Measurements from ENCODE around the gene TAS2R40.
"Not testable (repeated sequence)": the region's sequence is repeated elsewhere in the genome, so short reads cannot be mapped to it uniquely, and the experiment has no call there.

The TAS2R40 gene

DNA sequence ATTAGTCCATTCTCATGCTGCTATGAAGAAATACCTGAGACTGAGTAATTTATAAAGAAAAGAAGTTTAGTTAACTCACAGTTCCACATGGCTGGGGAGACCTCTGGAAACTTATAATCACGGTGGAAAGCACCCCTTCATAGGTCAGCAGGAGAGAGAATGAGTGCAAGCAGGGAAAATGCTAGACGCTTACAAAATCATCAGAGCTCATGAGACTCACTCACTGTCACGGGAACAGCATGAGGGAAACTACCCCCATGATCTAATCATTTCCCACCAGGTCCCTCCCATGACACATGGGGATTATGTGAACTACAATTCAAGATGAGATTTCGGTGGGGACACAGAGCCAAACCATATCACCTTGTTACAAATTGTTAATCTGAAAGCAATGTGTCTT, 22.8 kb upstream of the TAS2R40 start:
- no peak overlapping the region for H3K4me3 ChIP-seq (ENCODE audit: insufficient read depth, low read depth, low read length)
- H3K27me3 ChIP-seq (ENCODE audit: control insufficient read depth, insufficient read depth, low read length, poor library complexity, severe bottlenecking), result no peaks in the 10 kb centered on the region
- WGBS, 2 experiments, result 83 to 93% methylated on average over 4 of the region's 4 CpGs
- no peak overlapping the region for H3K27ac ChIP-seq (ENCODE audit: insufficient read depth, low read depth, low read length, poor library complexity, severe bottlenecking)
- H3K36me3 ChIP-seq (ENCODE audit: control insufficient read depth, insufficient read depth, low read length), result no peaks in the 10 kb centered on the region
- no peaks in the 10 kb centered on the region for H3K4me1 ChIP-seq (ENCODE audit: control insufficient read depth, insufficient read depth, low read length)
- H3K9me3 ChIP-seq (ENCODE audit: control insufficient read depth, low read length), result no peaks in the 10 kb centered on the region

DNA sequence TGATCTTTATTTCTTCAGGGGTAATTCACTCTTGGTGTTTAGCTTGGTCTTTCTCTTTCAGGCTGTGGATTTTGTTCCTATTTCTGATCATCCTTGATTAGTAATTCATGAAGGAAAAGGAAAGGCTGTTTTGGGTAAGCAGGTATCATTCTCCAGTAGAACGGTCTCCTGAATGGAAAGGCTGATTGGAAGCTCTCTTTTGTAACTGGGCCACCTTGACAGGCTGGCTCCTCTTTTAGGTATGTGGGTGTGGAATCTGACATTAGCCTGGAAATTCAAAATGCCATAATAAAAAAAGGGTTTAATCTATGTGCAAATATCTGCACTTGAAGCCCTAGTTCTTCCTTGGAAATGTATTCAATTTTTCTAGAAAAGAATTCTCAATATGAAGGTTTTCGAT, 19.7 kb upstream of the TAS2R40 start:
- Histone ChIP-seq H3K36me3 (ENCODE audit: control insufficient read depth, insufficient read depth, low read length) (no peaks in the 10 kb centered on the region), H3K4me3 (ENCODE audit: insufficient read depth, low read depth, low read length) (no peak overlapping the region), H3K27ac (ENCODE audit: insufficient read depth, low read depth, low read length, poor library complexity, severe bottlenecking) (no peak overlapping the region), H3K27me3 (ENCODE audit: control insufficient read depth, insufficient read depth, low read length, poor library complexity, severe bottlenecking) (no peaks in the 10 kb centered on the region), H3K9me3 (ENCODE audit: control insufficient read depth, low read length) (no peaks in the 10 kb centered on the region), H3K4me1 (ENCODE audit: control insufficient read depth, insufficient read depth, low read length) (no peaks in the 10 kb centered on the region)
- WGBS, 2 experiments, result 94 to 95% methylated on average over 2 of the region's 2 CpGs

DNA sequence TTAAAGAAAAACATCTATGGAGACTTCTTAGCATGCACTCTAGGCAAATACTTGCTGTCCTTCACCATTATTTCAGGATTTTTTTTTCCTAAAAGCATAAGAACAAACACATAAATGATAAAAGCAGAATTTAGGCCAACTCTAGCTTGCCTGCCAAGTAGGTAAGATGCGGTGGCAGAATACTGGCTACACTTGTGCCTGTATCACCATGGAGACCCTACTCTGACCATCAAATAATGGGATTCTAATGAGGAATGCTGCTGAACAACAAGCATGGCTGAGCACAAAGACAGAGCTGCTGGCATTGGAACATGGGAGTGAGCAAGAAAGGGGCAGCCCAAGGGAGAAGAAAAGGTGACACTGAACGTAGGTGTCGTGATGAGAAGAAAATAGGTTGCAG, 18.5 kb upstream of the TAS2R40 start:
- no peaks in the 10 kb centered on the region for H3K27me3 ChIP-seq (ENCODE audit: control insufficient read depth, insufficient read depth, low read length, poor library complexity, severe bottlenecking)
- no peaks in the 10 kb centered on the region for H3K9me3 ChIP-seq (ENCODE audit: control insufficient read depth, low read length)
- no peak overlapping the region for H3K27ac ChIP-seq (ENCODE audit: insufficient read depth, low read depth, low read length, poor library complexity, severe bottlenecking)
- no peak overlapping the region for H3K4me3 ChIP-seq (ENCODE audit: insufficient read depth, low read depth, low read length)
- WGBS, 2 experiments, result 93 to 97% methylated on average over 3 of the region's 3 CpGs
- no peaks in the 10 kb centered on the region for H3K4me1 ChIP-seq (ENCODE audit: control insufficient read depth, insufficient read depth, low read length)
- no peaks in the 10 kb centered on the region for H3K36me3 ChIP-seq (ENCODE audit: control insufficient read depth, insufficient read depth, low read length)

DNA sequence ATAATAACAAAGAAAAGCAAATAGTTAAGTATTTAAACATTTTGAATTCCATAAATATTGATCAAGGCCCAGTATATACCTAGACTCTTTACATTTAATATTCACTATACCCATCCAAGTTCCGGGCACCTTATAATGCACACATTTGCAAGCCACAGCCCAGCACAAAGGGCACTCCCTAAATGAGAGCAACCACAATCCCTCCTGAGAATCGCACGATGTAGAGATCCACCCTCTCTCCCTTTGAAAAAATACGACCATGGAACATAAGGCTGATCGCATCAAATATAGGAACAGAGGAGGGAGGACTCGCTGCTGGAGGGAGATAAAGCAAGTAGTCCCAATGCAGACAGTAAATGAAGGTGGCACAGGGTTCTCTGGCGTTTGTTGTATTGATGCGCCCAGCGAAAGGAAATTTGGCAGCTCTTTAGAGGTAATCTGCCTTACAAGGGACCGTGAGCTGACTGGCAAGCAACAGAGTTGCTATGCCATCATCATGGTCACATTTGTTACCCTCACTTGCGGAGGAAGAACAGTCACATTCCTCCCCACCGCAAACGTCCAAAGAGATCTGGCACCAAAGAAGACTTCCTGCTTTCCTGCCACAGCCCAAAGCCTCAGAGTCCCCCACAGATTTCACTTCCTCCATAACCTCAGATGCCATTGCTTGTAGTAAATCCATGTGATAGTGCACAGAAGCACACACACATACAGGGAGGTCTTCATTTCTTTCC, 16.1 kb upstream of the TAS2R40 start:
- no peaks in the 10 kb centered on the region for H3K36me3 ChIP-seq (ENCODE audit: control insufficient read depth, insufficient read depth, low read length)
- H3K4me3 ChIP-seq (ENCODE audit: insufficient read depth, low read depth, low read length), result no peak overlapping the region
- no peaks in the 10 kb centered on the region for H3K9me3 ChIP-seq (ENCODE audit: control insufficient read depth, low read length)
- H3K4me1 ChIP-seq (ENCODE audit: control insufficient read depth, insufficient read depth, low read length), result peaks cover 4% of the 10 kb centered on the region
- H3K27ac ChIP-seq (ENCODE audit: insufficient read depth, low read depth, low read length, poor library complexity, severe bottlenecking), result no peak overlapping the region
- 93 to 94% methylated on average over 13 of the region's 13 CpGs for WGBS, 2 experiments
- no peaks in the 10 kb centered on the region for H3K27me3 ChIP-seq (ENCODE audit: control insufficient read depth, insufficient read depth, low read length, poor library complexity, severe bottlenecking)

DNA sequence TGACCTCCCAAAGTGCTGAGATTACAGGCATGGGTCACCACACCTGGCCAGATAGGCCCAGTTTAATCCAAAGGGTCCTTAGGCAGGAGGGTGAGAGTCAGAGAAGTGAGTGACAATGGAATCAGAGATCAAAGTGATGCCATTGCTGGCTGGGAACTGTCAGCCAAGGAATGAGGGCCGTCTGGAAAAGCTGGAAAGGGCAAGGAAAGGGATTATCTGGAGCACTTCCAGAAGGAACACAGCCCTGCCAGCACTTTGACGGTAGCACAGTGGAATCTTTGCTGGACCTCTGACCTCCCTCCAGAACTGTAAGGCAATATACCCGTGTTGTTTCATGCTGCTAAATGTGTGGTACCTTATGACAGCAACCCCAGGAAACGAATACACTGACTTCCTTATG, 11.3 kb upstream of the TAS2R40 start:
- Histone ChIP-seq H3K4me3 (ENCODE audit: insufficient read depth, low read depth, low read length) (no peak overlapping the region), H3K9me3 (ENCODE audit: control insufficient read depth, low read length) (no peaks in the 10 kb centered on the region), H3K27ac (ENCODE audit: insufficient read depth, low read depth, low read length, poor library complexity, severe bottlenecking) (no peak overlapping the region), H3K36me3 (ENCODE audit: control insufficient read depth, insufficient read depth, low read length) (no peaks in the 10 kb centered on the region), H3K27me3 (ENCODE audit: control insufficient read depth, insufficient read depth, low read length, poor library complexity, severe bottlenecking) (no peaks in the 10 kb centered on the region), H3K4me1 (ENCODE audit: control insufficient read depth, insufficient read depth, low read length) (peaks cover 4% of the 10 kb centered on the region)
- 80 to 85% methylated on average over 4 of the region's 4 CpGs for WGBS, 2 experiments

DNA sequence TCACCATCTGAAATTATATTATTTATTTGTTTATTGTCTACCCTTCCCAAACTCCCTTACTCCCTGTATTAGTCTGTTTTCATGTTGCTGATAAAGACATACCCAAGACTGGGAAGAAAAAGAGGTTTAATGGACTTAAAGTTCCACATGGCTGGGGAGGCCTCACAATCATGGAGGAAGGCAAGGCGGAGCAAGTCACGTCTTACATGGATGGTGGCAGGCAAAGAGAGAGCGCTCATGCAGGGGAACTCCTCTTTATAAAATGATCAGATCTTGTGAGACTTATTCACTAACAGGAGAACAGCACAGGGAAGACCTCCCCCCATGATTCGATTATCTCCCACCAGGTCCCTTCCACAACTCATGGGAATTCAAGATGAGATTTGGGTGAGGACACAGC, 8.4 kb upstream of the TAS2R40 start:
- H3K9me3 ChIP-seq (ENCODE audit: control insufficient read depth, low read length); H3K27me3 ChIP-seq (ENCODE audit: control insufficient read depth, insufficient read depth, low read length, poor library complexity, severe bottlenecking); H3K36me3 ChIP-seq (ENCODE audit: control insufficient read depth, insufficient read depth, low read length); H3K4me1 ChIP-seq (ENCODE audit: control insufficient read depth, insufficient read depth, low read length); H3K27ac ChIP-seq (ENCODE audit: insufficient read depth, low read depth, low read length, poor library complexity, severe bottlenecking); H3K4me3 ChIP-seq (ENCODE audit: insufficient read depth, low read depth, low read length): not testable (repeated sequence)
- WGBS, 2 experiments, result 90% methylated on average over 4 of the region's 4 CpGs

DNA sequence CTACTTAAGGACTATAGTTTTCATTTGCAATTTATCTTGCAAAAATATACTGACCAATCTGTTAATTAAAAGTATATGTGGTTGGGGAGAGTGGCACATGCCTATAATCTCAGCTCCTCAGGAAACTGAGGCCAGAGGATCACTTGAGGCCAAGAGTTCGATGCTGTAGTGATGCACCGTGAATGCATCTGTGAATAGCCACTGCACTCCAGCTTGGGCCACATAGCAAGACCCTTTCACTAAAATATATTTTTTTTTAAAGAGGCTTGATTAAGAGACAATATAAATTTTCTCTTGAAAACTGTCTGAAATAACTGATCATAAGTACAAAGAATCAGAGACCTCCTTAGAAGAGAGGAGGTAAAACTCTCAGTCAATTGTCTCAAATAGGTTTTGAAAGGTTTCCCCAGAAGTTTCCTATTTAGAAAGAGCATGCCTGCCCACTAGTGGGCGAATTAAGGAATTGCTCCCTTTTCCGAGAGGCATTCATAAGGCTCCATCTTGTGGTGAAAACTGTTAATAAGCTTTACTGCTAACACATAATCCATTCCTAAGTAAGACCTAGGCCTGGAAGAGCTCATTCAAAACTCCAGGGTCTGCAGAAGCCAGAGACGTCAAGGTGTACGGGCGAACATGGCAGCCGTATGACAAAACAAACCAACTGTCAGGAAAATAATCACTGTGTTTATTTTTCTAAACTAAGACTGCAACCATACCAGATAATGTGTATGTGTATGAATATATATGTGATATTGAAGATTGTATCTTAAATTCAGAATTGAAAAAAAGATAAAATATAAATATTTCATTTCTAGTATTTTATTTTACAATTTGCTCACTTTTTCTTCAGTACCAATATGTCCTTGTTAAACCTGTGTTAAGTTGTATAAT, 6.8 kb upstream of the TAS2R40 start:
- 33 to 42% methylated on average over 8 of the region's 8 CpGs for WGBS, 2 experiments
- H3K27ac ChIP-seq (ENCODE audit: insufficient read depth, low read depth, low read length, poor library complexity, severe bottlenecking), result no peak overlapping the region

DNA sequence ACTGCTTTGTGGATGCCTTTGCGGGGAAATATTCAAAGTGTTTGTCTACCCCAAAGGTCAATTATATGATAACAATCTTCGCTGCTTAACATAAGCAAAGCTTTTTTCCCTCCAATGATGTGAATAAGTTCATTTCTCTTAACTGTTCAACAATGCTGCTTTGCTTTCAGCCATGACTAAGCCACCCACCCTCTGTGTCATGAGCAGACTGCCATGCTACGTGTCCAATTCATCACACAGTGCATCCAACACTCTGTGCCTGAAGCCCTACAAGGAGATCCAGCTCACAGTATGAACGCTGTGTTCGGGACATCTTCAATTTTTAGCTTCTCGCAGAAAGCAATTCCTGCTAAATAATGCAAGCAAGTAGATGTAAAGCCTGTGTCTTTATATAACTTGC, 5.7 kb upstream of the TAS2R40 start:
- Histone ChIP-seq H3K4me3 (ENCODE audit: insufficient read depth, low read depth, low read length) (no peak overlapping the region), H3K36me3 (ENCODE audit: control insufficient read depth, insufficient read depth, low read length) (no peaks in the 10 kb centered on the region), H3K27ac (ENCODE audit: insufficient read depth, low read depth, low read length, poor library complexity, severe bottlenecking) (no peak overlapping the region), H3K27me3 (ENCODE audit: control insufficient read depth, insufficient read depth, low read length, poor library complexity, severe bottlenecking) (no peaks in the 10 kb centered on the region), H3K9me3 (ENCODE audit: control insufficient read depth, low read length) (no peaks in the 10 kb centered on the region), H3K4me1 (ENCODE audit: control insufficient read depth, insufficient read depth, low read length) (no peaks in the 10 kb centered on the region)
- 92 to 95% methylated on average over 6 of the region's 6 CpGs for WGBS, 2 experiments

More for the DNA sequence above, 6.8 kb upstream of the TAS2R40 start:
- no peaks in the 10 kb centered on the region for H3K4me1 ChIP-seq (ENCODE audit: control insufficient read depth, insufficient read depth, low read length)
- no peaks in the 10 kb centered on the region for H3K36me3 ChIP-seq (ENCODE audit: control insufficient read depth, insufficient read depth, low read length)
- H3K9me3 ChIP-seq (ENCODE audit: control insufficient read depth, low read length), result no peaks in the 10 kb centered on the region
- no peaks in the 10 kb centered on the region for H3K27me3 ChIP-seq (ENCODE audit: control insufficient read depth, insufficient read depth, low read length, poor library complexity, severe bottlenecking)
- H3K4me3 ChIP-seq (ENCODE audit: insufficient read depth, low read depth, low read length), result no peak overlapping the region

DNA sequence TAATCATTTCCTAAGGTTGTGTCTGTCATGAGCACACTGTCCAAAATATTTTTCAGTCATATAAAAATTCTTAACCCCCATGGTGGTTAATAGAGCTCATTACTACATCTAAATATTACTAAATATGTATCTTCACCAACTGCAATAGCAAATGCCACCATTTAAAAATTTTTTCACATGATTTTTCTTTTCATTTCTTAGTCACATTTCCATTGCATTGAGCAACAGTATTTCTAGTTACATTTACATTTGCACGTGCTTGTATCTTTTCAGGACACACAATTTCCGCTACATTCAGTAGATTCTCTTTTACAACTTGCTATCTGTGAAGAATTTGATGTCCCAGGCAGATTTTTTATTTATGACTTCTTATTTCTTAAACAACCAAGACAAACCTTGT, 5.2 kb upstream of the TAS2R40 start:
- no peaks in the 10 kb centered on the region for H3K27me3 ChIP-seq (ENCODE audit: control insufficient read depth, insufficient read depth, low read length, poor library complexity, severe bottlenecking)
- WGBS, 2 experiments, result 93 to 94% methylated on average over 2 of the region's 2 CpGs
- H3K4me1 ChIP-seq (ENCODE audit: control insufficient read depth, insufficient read depth, low read length), result no peaks in the 10 kb centered on the region
- no peaks in the 10 kb centered on the region for H3K36me3 ChIP-seq (ENCODE audit: control insufficient read depth, insufficient read depth, low read length)
- no peak overlapping the region for H3K27ac ChIP-seq (ENCODE audit: insufficient read depth, low read depth, low read length, poor library complexity, severe bottlenecking)
- no peak overlapping the region for H3K4me3 ChIP-seq (ENCODE audit: insufficient read depth, low read depth, low read length)
- no peaks in the 10 kb centered on the region for H3K9me3 ChIP-seq (ENCODE audit: control insufficient read depth, low read length)

DNA sequence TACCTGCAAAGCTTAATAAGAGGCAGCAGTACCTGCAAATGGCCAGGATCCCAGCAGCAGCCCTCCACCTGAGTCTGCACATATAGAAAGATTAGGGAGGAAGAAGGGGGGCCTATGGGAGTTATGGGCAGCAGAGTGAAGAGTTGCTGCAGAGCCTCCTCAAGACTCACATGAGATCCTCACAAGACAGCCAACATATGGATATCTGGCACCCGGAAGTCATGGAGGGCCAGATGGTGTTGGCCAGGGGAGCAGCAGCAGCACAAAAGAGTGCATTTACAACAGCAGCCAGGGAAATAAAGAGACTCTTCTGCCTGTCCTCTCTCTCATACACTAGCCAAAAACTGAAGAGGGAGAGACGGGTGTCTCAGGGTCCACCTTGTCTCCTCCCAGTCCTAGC, 4.0 kb upstream of the TAS2R40 start:
- no peak overlapping the region for H3K27ac ChIP-seq (ENCODE audit: insufficient read depth, low read depth, low read length, poor library complexity, severe bottlenecking)
- WGBS, 2 experiments, result 78 to 88% methylated on average over 1 to 2 of the region's 2 CpGs
- no peaks in the 10 kb centered on the region for H3K9me3 ChIP-seq (ENCODE audit: control insufficient read depth, low read length)
- H3K27me3 ChIP-seq (ENCODE audit: control insufficient read depth, insufficient read depth, low read length, poor library complexity, severe bottlenecking), result no peaks in the 10 kb centered on the region
- no peaks in the 10 kb centered on the region for H3K36me3 ChIP-seq (ENCODE audit: control insufficient read depth, insufficient read depth, low read length)
- H3K4me3 ChIP-seq (ENCODE audit: insufficient read depth, low read depth, low read length), result no peak overlapping the region
- no peaks in the 10 kb centered on the region for H3K4me1 ChIP-seq (ENCODE audit: control insufficient read depth, insufficient read depth, low read length)
